ENCODE measurements around the gene NGEF.

- TF ChIP-seq POLR2A (IDR thresholded peaks at IDR 0.05; ENCODE audit: low read length) (no peak), GATA1 (IDR thresholded peaks at IDR 0.05; ENCODE audit: low read depth, low read length) (no peak)
Measured at GRCh38 chr2:233049194-233049761, 36.2 kb upstream of the NGEF start.

All from erythroblast (primary cell).